Iris pigment epithelial cell (primary cell): ENCODE measurements around the gene XYLB.
"Not testable (repeated sequence)": the region's sequence is repeated elsewhere in the genome, so short reads cannot be mapped to it uniquely, and the experiment has no call there.

Experiments
- DNase-seq: peaks from one replicate; pipeline ENCODE4 v3.0.0-alpha.2; 2011; ENCODE audit warnings: low read depth

The XYLB gene

GRCh38 chr3:38346587-38347410 is at the start of gene XYLB:
Gene XYLB, plus strand, starts transcription at chr3:38346785. Its CDS starts 84 bp downstream, at chr3:38346869.
- DNase-seq: peak; percentile 81

DNA sequence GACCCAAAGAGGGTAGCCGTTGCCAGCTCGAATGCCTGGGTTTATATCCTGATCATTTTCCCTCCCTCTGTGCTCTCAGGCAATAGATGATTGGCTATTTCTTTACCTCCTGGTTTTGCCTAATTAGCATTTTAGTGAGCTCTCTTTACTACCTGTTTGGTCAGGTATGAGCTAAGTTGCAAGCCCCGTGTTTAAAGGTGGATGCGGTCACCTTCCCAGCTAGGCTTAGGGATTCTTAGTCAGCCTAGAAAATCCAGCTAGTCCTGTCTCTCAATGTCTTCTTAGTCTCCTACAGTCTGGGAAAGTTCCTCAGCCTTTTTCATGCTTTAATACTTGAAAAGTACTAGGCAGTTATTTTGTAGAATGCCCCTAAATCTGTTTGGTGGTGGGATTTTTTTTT is 49.5 kb upstream of the XYLB start:
- DNase-seq: not testable (repeated sequence)

GRCh38 chr3:38297537-38297936 is 49.0 kb upstream of the XYLB start:
- DNase-seq: no peak

- peak; percentile 45 for DNase-seq
Observed at GRCh38 chr3:38297947-38298711, 48.5 kb upstream of the XYLB start.

DNA sequence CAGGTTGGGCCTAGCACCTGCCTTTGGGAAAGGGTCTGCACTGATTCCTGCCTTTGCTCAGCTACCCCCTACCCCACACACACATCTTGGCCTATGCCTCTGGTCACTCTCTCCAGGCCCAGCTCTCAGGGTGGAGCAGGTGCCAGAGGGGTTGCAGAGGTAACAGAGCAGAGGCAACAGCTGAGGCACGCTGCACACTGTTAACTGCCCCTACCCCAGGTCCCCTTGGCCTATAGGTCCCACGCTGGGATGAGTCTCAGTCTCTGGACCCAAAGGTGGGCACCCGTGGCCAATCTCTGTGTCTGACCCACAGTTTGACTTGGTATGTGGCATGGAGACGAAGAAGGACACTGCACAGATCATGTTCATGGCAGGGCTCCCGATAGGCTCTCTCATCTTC is 39.6 kb upstream of the XYLB start:
- no peak for DNase-seq

DNA sequence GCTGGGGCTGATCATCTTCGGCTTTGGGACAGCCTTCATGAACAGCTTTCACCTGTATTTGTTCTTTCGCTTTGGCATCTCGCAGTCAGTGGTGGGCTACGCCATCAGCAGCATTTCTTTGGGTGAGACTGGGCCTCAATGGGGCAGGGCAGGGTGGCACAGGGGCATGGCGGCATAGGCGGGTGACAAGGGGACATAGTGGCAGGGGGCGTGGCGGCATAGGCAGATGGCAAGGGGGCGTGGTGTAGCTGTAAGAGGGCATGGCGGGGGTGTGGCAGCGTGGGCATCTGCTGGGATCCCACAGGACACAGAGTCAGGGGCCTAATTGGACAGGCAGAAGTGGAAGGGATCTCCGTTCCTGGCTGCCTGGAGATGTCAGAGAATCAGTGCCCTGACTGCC is 39.0 kb upstream of the XYLB start:
- no peak for DNase-seq

GRCh38 chr3:38308456-38308855 is 38.1 kb upstream of the XYLB start:
- DNase-seq: no peak

DNA sequence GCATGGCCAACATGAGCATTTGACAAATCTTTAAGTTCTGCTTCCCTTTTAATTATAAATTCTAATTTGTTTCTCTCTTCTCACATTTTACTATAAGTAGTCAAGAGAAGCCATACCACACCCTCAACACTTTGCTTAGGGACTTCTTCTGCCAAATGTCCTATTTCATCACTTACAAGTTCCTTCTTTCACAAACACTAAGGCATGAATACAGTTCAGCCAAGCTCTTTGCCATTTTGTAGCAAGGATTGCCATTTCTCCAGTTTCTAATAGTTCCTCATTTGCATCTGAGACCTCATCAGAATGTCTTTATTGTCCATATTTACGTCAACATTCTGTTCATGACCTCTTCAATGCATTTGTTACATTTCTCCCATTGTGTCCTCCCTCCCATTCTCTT is 35.1 kb upstream of the XYLB start:
- no peak for DNase-seq

DNA sequence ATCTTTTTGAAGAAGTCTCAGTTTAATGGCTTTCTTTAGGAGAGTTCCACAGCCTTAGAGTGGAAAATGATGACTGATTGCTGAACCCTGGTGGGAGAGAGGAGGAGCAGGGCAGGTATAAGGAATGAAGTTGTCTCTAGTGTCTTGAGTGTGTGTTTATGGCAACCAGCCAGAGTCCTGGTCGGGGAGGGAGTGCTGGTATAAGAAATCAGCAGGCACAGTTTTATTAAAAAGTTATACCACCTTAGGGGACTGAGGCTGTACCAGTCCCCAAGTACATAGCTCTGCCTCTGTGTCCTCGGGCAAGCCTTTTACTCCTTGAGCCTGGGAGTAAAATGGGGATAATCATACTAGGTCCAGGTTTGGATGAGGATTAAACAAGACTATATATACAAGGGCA is 34.6 kb upstream of the XYLB start:
- DNase-seq: no peak

DNA sequence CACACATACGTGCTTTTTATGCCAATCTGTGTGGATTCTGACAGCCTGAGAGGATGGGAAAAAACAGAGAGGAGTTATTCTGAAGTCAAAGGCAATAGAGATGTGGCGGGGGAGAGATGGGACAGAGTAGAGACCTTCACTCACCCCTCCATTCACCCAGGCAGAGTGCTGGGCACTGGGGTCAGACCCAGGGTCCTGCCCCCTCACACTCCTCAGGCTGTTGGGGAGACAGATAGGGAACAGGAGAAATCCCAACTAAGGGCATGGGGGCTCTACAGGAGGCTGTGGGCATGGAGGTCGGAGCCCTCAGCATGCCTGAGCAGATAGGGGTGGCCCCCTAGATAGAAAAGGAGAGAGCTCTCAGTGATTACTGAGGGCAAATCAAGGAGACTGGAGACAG is 34.2 kb upstream of the XYLB start:
- DNase-seq: no peak

- no peak for DNase-seq
Observed at GRCh38 chr3:38313263-38313662, 33.3 kb upstream of the XYLB start.

DNA sequence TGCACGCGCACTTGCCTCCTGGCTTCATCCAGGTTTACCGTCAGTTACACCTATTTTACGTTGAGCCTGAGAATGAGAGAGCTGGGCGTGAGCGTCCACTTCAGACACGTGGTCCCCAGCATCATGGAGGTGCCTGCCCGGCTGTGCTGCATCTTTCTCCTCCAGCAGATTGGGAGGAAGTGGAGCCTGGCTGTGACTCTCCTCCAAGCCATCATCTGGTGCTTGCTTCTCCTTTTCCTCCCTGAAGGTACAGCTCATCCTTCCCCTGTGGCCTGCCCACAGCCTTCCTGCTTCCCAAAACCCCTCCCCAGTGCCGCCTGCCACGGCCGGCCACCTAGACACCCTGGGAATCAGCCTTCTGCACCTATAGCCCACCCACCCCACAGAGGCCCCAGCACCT is 32.9 kb upstream of the XYLB start:
- DNase-seq: no peak

- no peak for DNase-seq
Observed at GRCh38 chr3:38314112-38314763, 32.3 kb upstream of the XYLB start.

GRCh38 chr3:38314764-38315487 is 31.7 kb upstream of the XYLB start:
- DNase-seq: no peak

- DNase-seq: no peak
Observed at GRCh38 chr3:38315488-38316230, 30.9 kb upstream of the XYLB start.

DNA sequence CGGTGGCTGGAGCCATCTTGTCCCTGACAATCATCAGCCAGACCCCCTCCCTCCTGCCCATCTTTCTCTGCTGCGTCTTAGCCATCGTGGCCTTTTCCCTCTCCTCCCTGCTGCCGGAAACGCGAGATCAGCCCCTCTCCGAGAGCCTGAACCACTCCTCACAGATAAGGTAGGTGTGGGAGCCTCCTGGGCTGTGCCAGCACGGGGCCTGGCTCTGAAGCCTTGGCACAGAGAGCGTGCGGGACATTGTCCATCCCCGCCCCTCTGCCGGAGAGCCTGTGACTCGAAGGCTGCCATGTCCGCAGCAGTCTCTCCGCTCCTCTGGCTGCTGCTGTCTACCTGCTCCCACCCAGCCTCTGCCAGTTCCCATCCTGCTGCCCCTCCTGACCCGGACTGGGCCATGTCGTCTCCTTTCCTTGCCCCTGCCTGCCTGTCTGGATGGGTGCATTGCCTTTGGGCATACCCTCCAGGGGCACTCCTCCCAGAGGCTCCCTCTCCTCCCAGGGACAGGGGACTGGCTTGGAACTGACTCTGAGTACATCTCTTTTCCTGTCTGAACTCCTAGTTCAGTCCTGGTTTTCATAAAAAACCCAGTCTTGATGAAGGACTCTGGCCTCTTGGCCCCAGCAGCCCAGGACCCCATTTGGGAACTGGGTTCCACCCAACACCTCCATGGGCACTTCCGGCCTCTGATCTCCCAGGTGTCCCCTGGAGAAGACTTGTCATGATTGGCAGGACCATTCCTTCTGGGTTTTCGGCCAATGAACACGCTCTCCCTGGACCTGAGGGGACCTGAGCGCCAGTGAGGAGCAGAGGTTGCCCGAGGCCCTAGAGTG is 30.0 kb upstream of the XYLB start:
- DNase-seq: no peak

GRCh38 chr3:38317192-38317759 is 29.3 kb upstream of the XYLB start:
- DNase-seq: no peak

DNA sequence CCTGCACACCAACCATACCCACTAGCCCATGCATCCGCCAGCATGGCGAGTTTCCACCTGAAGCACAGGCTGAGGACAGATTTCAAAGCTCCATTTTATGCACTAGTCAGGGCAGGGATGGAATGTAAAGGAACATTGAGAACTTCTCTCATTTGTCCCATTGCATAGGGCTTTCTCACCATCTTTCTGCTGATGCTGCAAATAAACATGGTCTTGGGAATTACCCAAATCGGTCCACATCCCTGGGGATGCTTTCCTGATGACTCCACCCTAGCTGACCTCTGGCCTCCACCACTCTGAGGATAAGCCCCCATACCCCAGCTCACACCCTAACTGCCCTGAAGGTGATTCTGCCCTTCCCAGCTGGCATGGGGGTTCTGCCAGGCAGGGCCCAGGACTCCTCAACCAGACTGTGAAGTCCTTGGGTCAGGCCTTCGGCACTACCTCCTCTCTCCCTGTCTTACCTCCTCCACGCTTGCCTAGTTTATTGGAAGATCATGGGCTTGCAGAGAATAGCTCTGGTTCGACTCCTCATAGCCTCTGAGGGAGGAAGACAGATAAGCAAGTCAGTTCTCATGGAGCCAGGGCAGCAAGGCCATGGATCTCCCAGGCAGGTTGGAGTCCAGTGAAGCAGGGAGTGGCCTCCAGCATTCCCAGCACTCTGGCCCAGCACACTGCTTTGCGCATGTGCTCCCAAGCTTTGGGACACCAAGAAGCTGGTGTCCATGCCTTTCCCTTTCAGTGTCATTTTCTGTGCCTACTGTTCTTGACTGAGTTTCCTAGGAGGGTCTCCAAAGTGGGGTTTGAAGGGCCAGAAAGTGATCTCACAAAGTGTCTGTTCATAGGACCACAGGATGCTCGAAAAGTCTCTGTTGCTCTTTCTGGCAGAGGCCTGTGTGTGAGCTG is 27.6 kb upstream of the XYLB start:
- no peak for DNase-seq

GRCh38 chr3:38320638-38321037 is 25.9 kb upstream of the XYLB start:
- not testable (repeated sequence) for DNase-seq
